Astrocyte (in vitro differentiated cells and primary cell): ENCODE measurements around the gene KRTAP10-8. TPM values are rescaled to one million over a fixed set of nuclear protein-coding genes. Genes with fewer than 3 reads are reported as not detected.

Experiments
- DNase-seq: peaks from one replicate; pipeline ENCODE4 v3.0.0-alpha.2; 2010; ENCODE audit warnings: low read depth
- FAIRE-seq: peaks from 2 replicates; lab custom pipeline; 2011; peaks lifted over from hg19 to GRCh38; lab: Jason Lieb, UNC
- H2AFZ ChIP-seq: 2 replicates; pipeline ENCODE4 v1.6.0; 2012; ENCODE audit warnings: low read depth, low read length, inconsistent platforms
- H3K27ac ChIP-seq: 2 replicates; pipeline ENCODE4 v1.5.1; 2011; ENCODE audit warnings: low read depth, low read length, inconsistent platforms
- H3K27me3 ChIP-seq: 2 replicates; pipeline ENCODE4 v1.6.0; 2011; ENCODE audit warnings: low read length, inconsistent platforms; ENCODE audit not compliant: insufficient read depth
- H3K36me3 ChIP-seq: 2 replicates; pipeline ENCODE4 v1.5.1; 2011; ENCODE audit warnings: low read length, inconsistent platforms; ENCODE audit not compliant: insufficient read depth
- H3K4me1 ChIP-seq: 2 replicates; pipeline ENCODE4 v1.5.1; 2011; ENCODE audit warnings: low read length, inconsistent platforms; ENCODE audit not compliant: insufficient read depth
- H3K4me2 ChIP-seq: 2 replicates; pipeline ENCODE4 v1.6.0; 2012; ENCODE audit warnings: low read length, inconsistent platforms
- H3K4me3 ChIP-seq: 2 replicates; pipeline ENCODE4 v1.5.1; 2011; ENCODE audit warnings: low read depth, mild to moderate bottlenecking, low read length, inconsistent platforms; ENCODE audit not compliant: insufficient read depth
- H3K79me2 ChIP-seq: 2 replicates; pipeline ENCODE4 v1.6.0; 2012; ENCODE audit warnings: mild to moderate bottlenecking, low read length, inconsistent platforms; ENCODE audit not compliant: insufficient read depth
- H3K9ac ChIP-seq: 2 replicates; pipeline ENCODE4 v1.6.0; 2012; ENCODE audit warnings: mild to moderate bottlenecking, low read length, inconsistent platforms
- H3K9me3 ChIP-seq: 2 replicates; pipeline ENCODE4 v1.5.1; 2012; ENCODE audit warnings: low read depth, mild to moderate bottlenecking, low read length, inconsistent platforms; ENCODE audit not compliant: insufficient read depth
- H4K20me1 ChIP-seq: 2 replicates; pipeline ENCODE4 v1.6.0; 2012; ENCODE audit warnings: low read length, inconsistent platforms; ENCODE audit not compliant: insufficient read depth
- H3K27ac Mint-ChIP-seq: one replicate; pipeline ENCODE4 v1.8.0; 2021; ENCODE audit warnings: mild to moderate bottlenecking, mixed read lengths; ENCODE audit not compliant: unreplicated experiment
- H3K27me3 Mint-ChIP-seq: one replicate; pipeline ENCODE4 v1.8.0; 2021; ENCODE audit warnings: low read depth, mixed read lengths; ENCODE audit not compliant: unreplicated experiment
- H3K36me3 Mint-ChIP-seq: one replicate; pipeline ENCODE4 v1.8.0; 2021; ENCODE audit warnings: low read depth, mixed read lengths; ENCODE audit not compliant: unreplicated experiment
- H3K4me1 Mint-ChIP-seq: one replicate; pipeline ENCODE4 v1.8.0; 2021; ENCODE audit warnings: low read depth, mixed read lengths; ENCODE audit not compliant: unreplicated experiment
- H3K4me3 Mint-ChIP-seq: one replicate; pipeline ENCODE4 v1.8.0; 2021; ENCODE audit warnings: mild to moderate bottlenecking, moderate library complexity, mixed read lengths; ENCODE audit not compliant: unreplicated experiment
- H3K9me3 Mint-ChIP-seq: one replicate; pipeline ENCODE4 v1.8.0; 2021; ENCODE audit warnings: mild to moderate bottlenecking, mixed read lengths; ENCODE audit not compliant: unreplicated experiment
- EZH2 ChIP-seq: IDR thresholded peaks from 2 replicates; pipeline ENCODE4 v1.6.1; 2012; ENCODE audit warnings: mild to moderate bottlenecking, low read length, inconsistent platforms; ENCODE audit not compliant: insufficient read depth
- total RNA-seq: library from RNA; stranded (reverse); gene quantifications from 2 replicates; pipeline ENCODE4 v1.2.1, GENCODE V29; 2021
- TF ChIP-seq, protein P1 (sequence below): IDR thresholded peaks from 2 replicates; pipeline ENCODE4 v1.5.1; 2011; ENCODE audit warnings: low read depth, mild to moderate bottlenecking, inconsistent platforms, low read length, moderate library complexity; ENCODE audit not compliant: insufficient read depth

KRTAP10-8 gene
- total RNA-seq, 1 donor from 2014 or later = not detected

DNA sequence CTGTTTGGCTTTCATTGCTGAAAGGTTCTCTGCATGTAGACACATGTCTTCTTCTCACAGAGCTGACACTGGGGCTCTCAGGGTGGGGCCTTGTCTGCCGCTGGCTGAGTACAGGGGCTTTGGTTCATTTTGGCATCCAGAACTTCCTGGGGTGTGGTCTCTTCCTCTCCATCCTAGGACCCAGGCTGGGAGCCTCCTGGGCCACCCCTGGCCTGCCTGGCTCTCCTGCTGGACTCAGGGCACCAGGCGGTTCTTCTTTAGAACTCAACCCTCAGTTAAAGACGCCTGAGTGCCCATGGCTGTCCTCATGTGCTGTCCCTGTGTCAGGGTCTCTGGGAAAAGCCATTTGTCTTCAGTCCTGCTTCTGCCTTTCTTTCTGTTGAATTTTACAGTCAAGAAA is 26.0 kb upstream of the KRTAP10-8 start:
- peaks cover 22% of the 10 kb centered on the region for H3K9me3 Mint-ChIP-seq
- Histone ChIP-seq H3K4me1 (no peaks in the 10 kb centered on the region), H2AFZ (no peak overlapping the region), H3K27me3 (no peaks in the 10 kb centered on the region), H3K79me2 (no peaks in the 10 kb centered on the region), H4K20me1 (no peaks in the 10 kb centered on the region), H3K9me3 (peaks cover 6% of the 10 kb centered on the region), H3K36me3 (no peaks in the 10 kb centered on the region), H3K4me3 (no peak overlapping the region), H3K9ac (no peak overlapping the region), H3K27ac (no peak overlapping the region), H3K4me2 (no peak overlapping the region)
- H3K27me3 Mint-ChIP-seq = peaks cover 35% of the 10 kb centered on the region
- H3K27ac Mint-ChIP-seq = no peak overlapping the region
- no peaks in the 10 kb centered on the region for H3K4me1 Mint-ChIP-seq
- DNase-seq = no peak
- FAIRE-seq = no peak
- H3K4me3 Mint-ChIP-seq = no peak overlapping the region
- no peaks in the 10 kb centered on the region for H3K36me3 Mint-ChIP-seq
- no peak for TF ChIP-seq EZH2
- TF ChIP-seq, protein P1, sequence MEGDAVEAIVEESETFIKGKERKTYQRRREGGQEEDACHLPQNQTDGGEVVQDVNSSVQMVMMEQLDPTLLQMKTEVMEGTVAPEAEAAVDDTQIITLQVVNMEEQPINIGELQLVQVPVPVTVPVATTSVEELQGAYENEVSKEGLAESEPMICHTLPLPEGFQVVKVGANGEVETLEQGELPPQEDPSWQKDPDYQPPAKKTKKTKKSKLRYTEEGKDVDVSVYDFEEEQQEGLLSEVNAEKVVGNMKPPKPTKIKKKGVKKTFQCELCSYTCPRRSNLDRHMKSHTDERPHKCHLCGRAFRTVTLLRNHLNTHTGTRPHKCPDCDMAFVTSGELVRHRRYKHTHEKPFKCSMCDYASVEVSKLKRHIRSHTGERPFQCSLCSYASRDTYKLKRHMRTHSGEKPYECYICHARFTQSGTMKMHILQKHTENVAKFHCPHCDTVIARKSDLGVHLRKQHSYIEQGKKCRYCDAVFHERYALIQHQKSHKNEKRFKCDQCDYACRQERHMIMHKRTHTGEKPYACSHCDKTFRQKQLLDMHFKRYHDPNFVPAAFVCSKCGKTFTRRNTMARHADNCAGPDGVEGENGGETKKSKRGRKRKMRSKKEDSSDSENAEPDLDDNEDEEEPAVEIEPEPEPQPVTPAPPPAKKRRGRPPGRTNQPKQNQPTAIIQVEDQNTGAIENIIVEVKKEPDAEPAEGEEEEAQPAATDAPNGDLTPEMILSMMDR = no peak

DNA sequence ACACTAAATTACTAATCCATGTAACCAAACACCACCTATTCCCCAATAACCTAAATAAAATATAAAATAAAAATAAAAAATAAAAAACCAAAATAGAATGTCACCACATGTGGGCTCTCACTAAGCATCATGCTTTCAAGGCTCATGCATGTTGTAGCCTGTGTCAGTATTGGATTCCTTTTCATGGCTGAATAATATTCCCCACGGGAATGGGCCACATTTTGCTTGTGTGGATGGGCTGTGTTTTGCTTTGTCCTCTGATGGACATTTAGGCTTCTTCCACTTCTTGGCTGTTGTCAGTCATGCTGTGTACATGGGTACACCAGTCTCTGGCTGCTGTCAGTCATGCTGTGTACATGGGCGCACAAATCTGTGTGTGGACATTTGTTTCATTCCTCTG is 22.8 kb upstream of the KRTAP10-8 start:
- no peaks in the 10 kb centered on the region for H3K27me3 ChIP-seq
- no peak overlapping the region for H3K9ac ChIP-seq
- no peaks in the 10 kb centered on the region for H4K20me1 ChIP-seq
- H3K9me3 ChIP-seq = no peaks in the 10 kb centered on the region
- Mint-ChIP-seq H3K36me3 (no peaks in the 10 kb centered on the region), H3K4me1 (peaks cover 2% of the 10 kb centered on the region), H3K4me3 (no peak overlapping the region), H3K27me3 (peaks cover 39% of the 10 kb centered on the region), H3K27ac (no peak overlapping the region), H3K9me3 (peaks cover 9% of the 10 kb centered on the region)
- no peak overlapping the region for H3K4me3 ChIP-seq
- no peaks in the 10 kb centered on the region for H3K4me1 ChIP-seq
- H2AFZ ChIP-seq = no peak overlapping the region
- H3K79me2 ChIP-seq = no peaks in the 10 kb centered on the region
- no peak overlapping the region for H3K27ac ChIP-seq
- no peaks in the 10 kb centered on the region for H3K36me3 ChIP-seq
- no peak overlapping the region for H3K4me2 ChIP-seq
- DNase-seq = no peak
- FAIRE-seq = no peak
- TF ChIP-seq EZH2 = no peak

DNA sequence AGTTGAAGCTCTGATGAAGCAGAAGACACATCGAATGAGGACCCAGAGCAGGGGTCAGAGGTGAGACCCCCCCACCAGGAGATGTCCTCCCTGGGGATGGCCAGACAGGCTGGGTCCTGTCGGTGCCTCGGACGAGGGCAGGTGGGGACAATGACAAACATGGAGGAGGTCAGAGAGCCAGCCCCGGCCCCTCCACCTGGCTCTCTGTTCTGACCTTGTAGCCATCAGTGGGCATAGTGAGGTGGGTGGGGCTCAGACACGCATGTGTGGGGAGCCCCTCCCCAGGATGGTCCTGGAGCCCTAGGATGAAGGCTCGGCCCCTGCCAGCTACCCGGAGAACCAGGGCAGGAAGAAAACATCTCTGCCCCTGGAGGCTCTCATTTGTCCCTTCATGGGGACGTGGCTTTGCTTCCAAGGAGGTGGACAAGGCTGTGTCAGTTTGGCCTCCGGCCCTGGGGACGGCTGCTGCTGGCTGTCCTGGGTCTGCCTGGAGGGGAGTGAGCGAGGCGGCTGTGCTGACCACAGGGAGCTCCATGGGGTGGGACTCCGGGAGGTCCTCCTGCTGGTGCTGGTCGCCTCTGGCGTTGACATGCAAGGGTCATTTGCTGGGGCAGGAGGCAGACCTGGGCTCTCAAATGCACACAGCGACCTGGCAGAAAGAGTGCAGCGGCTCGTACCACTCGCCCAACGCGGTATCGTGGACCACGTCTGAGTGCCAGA is 22.1 kb upstream of the KRTAP10-8 start:
- H3K4me3 Mint-ChIP-seq = no peak overlapping the region
- H3K27ac Mint-ChIP-seq = no peak overlapping the region

More for the DNA sequence above, 22.1 kb upstream of the KRTAP10-8 start:
- Histone ChIP-seq H3K9ac (no peak overlapping the region), H3K27me3 (no peaks in the 10 kb centered on the region), H3K79me2 (no peaks in the 10 kb centered on the region), H3K27ac (no peak overlapping the region), H3K4me2 (no peak overlapping the region), H3K9me3 (no peaks in the 10 kb centered on the region), H3K4me1 (no peaks in the 10 kb centered on the region), H3K36me3 (no peaks in the 10 kb centered on the region), H2AFZ (no peak overlapping the region), H4K20me1 (no peaks in the 10 kb centered on the region), H3K4me3 (no peak overlapping the region)
- Mint-ChIP-seq H3K27me3 (peaks cover 42% of the 10 kb centered on the region), H3K36me3 (peaks cover 1% of the 10 kb centered on the region), H3K4me1 (peaks cover 2% of the 10 kb centered on the region), H3K9me3 (peaks cover 9% of the 10 kb centered on the region)
- no peak for DNase-seq
- FAIRE-seq = no peak
- TF ChIP-seq, protein P1 = no peak
- no peak for TF ChIP-seq EZH2
